ENCODE measurements around the gene PTPRU.

Gene PTPRU

GRCh38 chr1:29315262-29315661 lies 78.9 kb downstream of the PTPRU start:
- no peak overlapping the region for H3K27ac ChIP-seq (ENCODE audit: low read depth, low read length)
- no peaks in the 10 kb centered on the region for H3K36me3 ChIP-seq (ENCODE audit: insufficient read depth, low read length)
- H3K4me1 ChIP-seq (ENCODE audit: insufficient read depth, low read length) = no peaks in the 10 kb centered on the region
- H3K4me3 ChIP-seq (ENCODE audit: low read depth in 1 of 2, low read length in 2 of 2) = no peak overlapping the region
- H3K9ac ChIP-seq (ENCODE audit: low read length) = no peak overlapping the region
- H3K27me3 ChIP-seq (ENCODE audit: control insufficient read depth in 1 of 2, insufficient read depth in 2 of 2, low read length in 2 of 2) = no peaks in the 10 kb centered on the region
- H3K9me3 ChIP-seq (ENCODE audit: low read length) = no peaks in the 10 kb centered on the region

GRCh38 chr1:29315876-29316275 lies 79.6 kb downstream of the PTPRU start:
- Histone ChIP-seq H3K9ac (ENCODE audit: low read length) (no peak overlapping the region), H3K4me1 (ENCODE audit: insufficient read depth, low read length) (no peaks in the 10 kb centered on the region), H3K36me3 (ENCODE audit: insufficient read depth, low read length) (no peaks in the 10 kb centered on the region), H3K27me3 (ENCODE audit: control insufficient read depth in 1 of 2, insufficient read depth in 2 of 2, low read length in 2 of 2) (no peaks in the 10 kb centered on the region), H3K4me3 (ENCODE audit: low read depth in 1 of 2, low read length in 2 of 2) (no peak overlapping the region), H3K27ac (ENCODE audit: low read depth, low read length) (no peak overlapping the region), H3K9me3 (ENCODE audit: low read length) (no peaks in the 10 kb centered on the region)

DNA sequence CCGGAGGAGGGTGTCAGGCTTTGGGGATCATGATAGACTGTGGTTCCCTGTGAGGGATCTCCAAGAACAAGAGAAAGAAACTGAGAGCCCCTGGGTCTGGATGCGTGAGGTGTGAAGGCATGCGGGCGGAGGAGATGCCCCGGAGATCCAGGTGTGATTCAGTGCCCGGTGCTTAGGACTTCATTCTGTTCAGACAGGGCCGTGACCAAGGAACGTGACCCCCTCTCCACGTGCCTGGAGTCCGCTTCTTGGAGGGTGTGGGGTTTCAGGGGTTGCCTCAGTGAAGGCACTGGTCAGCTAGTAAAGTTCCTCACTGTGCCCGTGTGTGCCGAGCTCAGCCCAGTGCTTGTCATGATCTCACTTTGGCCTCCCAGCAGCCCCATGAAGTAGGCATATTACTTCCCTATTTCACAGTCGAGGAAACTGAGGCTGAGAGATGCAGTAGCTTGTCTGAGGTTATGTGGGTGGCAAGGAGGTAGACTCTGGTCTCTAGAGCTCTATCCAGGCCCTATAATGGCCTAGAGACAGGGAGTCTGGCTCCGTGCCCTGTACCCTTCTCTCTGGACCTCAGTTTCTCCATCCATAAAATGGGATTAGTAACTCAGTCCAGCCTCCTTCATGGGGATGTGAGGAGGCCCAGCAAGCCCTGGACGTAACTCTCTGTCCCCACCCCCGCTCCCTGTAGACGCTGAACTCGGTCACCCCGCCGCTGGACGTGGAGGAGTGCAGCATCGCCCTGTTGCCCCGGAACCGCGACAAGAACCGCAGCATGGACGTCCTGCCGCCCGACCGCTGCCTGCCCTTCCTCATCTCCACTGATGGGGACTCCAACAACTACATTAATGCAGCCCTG lies 81.0 kb downstream of the PTPRU start:
- H3K4me1 ChIP-seq (ENCODE audit: insufficient read depth, low read length) = no peaks in the 10 kb centered on the region
- no peak overlapping the region for H3K27ac ChIP-seq (ENCODE audit: low read depth, low read length)
- H3K27me3 ChIP-seq (ENCODE audit: control insufficient read depth in 1 of 2, insufficient read depth in 2 of 2, low read length in 2 of 2) = no peaks in the 10 kb centered on the region
- no peaks in the 10 kb centered on the region for H3K36me3 ChIP-seq (ENCODE audit: insufficient read depth, low read length)
- H3K4me3 ChIP-seq (ENCODE audit: low read depth in 1 of 2, low read length in 2 of 2) = no peak overlapping the region
- H3K9ac ChIP-seq (ENCODE audit: low read length) = no peak overlapping the region
- H3K9me3 ChIP-seq (ENCODE audit: low read length) = no peaks in the 10 kb centered on the region

- H3K9me3 ChIP-seq (ENCODE audit: low read length) = no peaks in the 10 kb centered on the region
- H3K4me1 ChIP-seq (ENCODE audit: insufficient read depth, low read length) = no peaks in the 10 kb centered on the region
- H3K36me3 ChIP-seq (ENCODE audit: insufficient read depth, low read length) = no peaks in the 10 kb centered on the region
- H3K4me3 ChIP-seq (ENCODE audit: low read depth in 1 of 2, low read length in 2 of 2) = no peak overlapping the region
- H3K27me3 ChIP-seq (ENCODE audit: control insufficient read depth in 1 of 2, insufficient read depth in 2 of 2, low read length in 2 of 2) = no peaks in the 10 kb centered on the region
- H3K27ac ChIP-seq (ENCODE audit: low read depth, low read length) = no peak overlapping the region
- H3K9ac ChIP-seq (ENCODE audit: low read length) = no peak overlapping the region
These were observed 81.7 kb downstream of the PTPRU start for GRCh38 chr1:29317916-29318530.

GRCh38 chr1:29318724-29319123 lies 82.4 kb downstream of the PTPRU start:
- no peaks in the 10 kb centered on the region for H3K36me3 ChIP-seq (ENCODE audit: insufficient read depth, low read length)
- no peak overlapping the region for H3K27ac ChIP-seq (ENCODE audit: low read depth, low read length)
- H3K9me3 ChIP-seq (ENCODE audit: low read length) = no peaks in the 10 kb centered on the region
- no peaks in the 10 kb centered on the region for H3K4me1 ChIP-seq (ENCODE audit: insufficient read depth, low read length)
- H3K4me3 ChIP-seq (ENCODE audit: low read depth in 1 of 2, low read length in 2 of 2) = no peak overlapping the region
- no peaks in the 10 kb centered on the region for H3K27me3 ChIP-seq (ENCODE audit: control insufficient read depth in 1 of 2, insufficient read depth in 2 of 2, low read length in 2 of 2)
- H3K9ac ChIP-seq (ENCODE audit: low read length) = no peak overlapping the region

DNA sequence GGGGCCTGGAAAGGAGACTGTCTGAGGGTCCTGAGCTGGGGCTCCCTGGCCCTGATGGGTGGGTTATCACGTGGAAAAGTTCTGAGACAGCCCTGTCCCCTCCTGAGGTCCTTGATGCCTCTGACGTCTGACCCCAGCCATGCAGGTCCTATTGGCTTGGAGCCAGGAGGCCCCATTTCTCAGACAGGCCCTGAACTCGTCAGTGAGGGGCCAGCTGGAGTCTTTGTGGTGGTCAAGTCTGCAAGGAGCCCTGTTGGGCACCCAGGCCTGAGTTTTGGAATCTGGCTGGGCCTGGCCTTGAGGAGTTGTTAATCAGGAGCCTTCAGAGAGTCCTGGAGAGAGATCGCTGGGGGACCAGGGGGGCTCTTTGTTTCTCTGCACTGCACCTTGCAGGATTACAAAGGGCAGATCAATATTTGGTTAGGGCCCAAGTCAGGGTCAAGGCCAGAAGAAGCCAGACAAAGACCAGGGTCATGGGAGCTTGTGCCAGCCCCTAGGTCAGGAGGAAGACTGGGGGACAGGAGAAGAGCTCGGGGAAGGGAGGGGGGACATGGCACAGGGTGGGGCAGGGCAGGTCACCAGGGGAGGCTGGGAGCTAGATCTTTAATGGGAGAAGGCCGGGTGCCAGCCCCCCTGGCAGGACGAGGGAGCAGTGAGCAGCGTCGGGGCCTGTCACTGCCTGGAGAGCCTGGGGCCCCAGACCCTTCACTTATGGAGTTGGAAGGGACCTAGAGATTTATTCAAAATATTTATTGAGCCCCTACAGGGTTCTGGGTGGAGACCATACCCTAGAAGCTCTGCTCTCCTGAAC lies 83.2 kb downstream of the PTPRU start:
- no peak overlapping the region for H3K4me3 ChIP-seq (ENCODE audit: low read depth in 1 of 2, low read length in 2 of 2)
- no peaks in the 10 kb centered on the region for H3K4me1 ChIP-seq (ENCODE audit: insufficient read depth, low read length)
- no peak overlapping the region for H3K9ac ChIP-seq (ENCODE audit: low read length)
- no peaks in the 10 kb centered on the region for H3K9me3 ChIP-seq (ENCODE audit: low read length)
- no peaks in the 10 kb centered on the region for H3K36me3 ChIP-seq (ENCODE audit: insufficient read depth, low read length)
- no peak overlapping the region for H3K27ac ChIP-seq (ENCODE audit: low read depth, low read length)
- H3K27me3 ChIP-seq (ENCODE audit: control insufficient read depth in 1 of 2, insufficient read depth in 2 of 2, low read length in 2 of 2) = no peaks in the 10 kb centered on the region

- H3K4me3 ChIP-seq (ENCODE audit: low read depth in 1 of 2, low read length in 2 of 2) = no peak overlapping the region
These were observed 84.0 kb downstream of the PTPRU start for GRCh38 chr1:29320156-29320940.

DNA sequence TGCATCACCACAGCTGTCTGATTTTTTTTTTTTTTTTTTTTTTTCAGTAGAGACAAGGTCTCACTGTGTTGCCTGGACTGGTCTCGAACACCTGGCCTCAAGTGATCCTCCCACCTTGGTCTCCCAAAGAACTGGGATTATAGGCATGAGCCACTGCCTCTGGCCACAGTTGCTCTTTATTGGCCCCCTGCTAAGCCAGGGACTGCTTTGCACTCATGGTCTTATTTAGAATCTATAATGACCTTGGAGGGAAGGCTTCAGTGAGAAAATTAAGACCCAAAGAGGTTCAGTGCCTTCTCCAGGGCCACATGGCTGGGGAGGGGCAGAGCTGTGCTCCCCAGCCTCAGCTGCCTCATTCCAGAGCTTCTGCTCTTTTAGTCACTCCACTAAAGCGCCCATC lies 84.9 kb downstream of the PTPRU start:
- H3K27ac ChIP-seq (ENCODE audit: low read depth, low read length) = no peak overlapping the region
- no peak overlapping the region for H3K4me3 ChIP-seq (ENCODE audit: low read depth in 1 of 2, low read length in 2 of 2)
- H3K4me1 ChIP-seq (ENCODE audit: insufficient read depth, low read length) = no peaks in the 10 kb centered on the region
- H3K9me3 ChIP-seq (ENCODE audit: low read length) = no peaks in the 10 kb centered on the region
- no peaks in the 10 kb centered on the region for H3K27me3 ChIP-seq (ENCODE audit: control insufficient read depth in 1 of 2, insufficient read depth in 2 of 2, low read length in 2 of 2)
- no peak overlapping the region for H3K9ac ChIP-seq (ENCODE audit: low read length)
- no peaks in the 10 kb centered on the region for H3K36me3 ChIP-seq (ENCODE audit: insufficient read depth, low read length)

More at GRCh38 chr1:29320156-29320940, 84.0 kb downstream of the PTPRU start:
- Histone ChIP-seq H3K27ac (ENCODE audit: low read depth, low read length) (no peak overlapping the region), H3K4me1 (ENCODE audit: insufficient read depth, low read length) (no peaks in the 10 kb centered on the region), H3K36me3 (ENCODE audit: insufficient read depth, low read length) (no peaks in the 10 kb centered on the region), H3K9ac (ENCODE audit: low read length) (no peak overlapping the region), H3K9me3 (ENCODE audit: low read length) (no peaks in the 10 kb centered on the region), H3K27me3 (ENCODE audit: control insufficient read depth in 1 of 2, insufficient read depth in 2 of 2, low read length in 2 of 2) (no peaks in the 10 kb centered on the region)

GRCh38 chr1:29322147-29322694 lies 85.9 kb downstream of the PTPRU start:
- H3K27ac ChIP-seq (ENCODE audit: low read depth, low read length) = no peak overlapping the region
- H3K4me1 ChIP-seq (ENCODE audit: insufficient read depth, low read length) = no peaks in the 10 kb centered on the region
- H3K9me3 ChIP-seq (ENCODE audit: low read length) = no peaks in the 10 kb centered on the region
- H3K27me3 ChIP-seq (ENCODE audit: control insufficient read depth in 1 of 2, insufficient read depth in 2 of 2, low read length in 2 of 2) = no peaks in the 10 kb centered on the region
- H3K9ac ChIP-seq (ENCODE audit: low read length) = no peak overlapping the region
- H3K36me3 ChIP-seq (ENCODE audit: insufficient read depth, low read length) = no peaks in the 10 kb centered on the region
- H3K4me3 ChIP-seq (ENCODE audit: low read depth in 1 of 2, low read length in 2 of 2) = no peak overlapping the region

DNA sequence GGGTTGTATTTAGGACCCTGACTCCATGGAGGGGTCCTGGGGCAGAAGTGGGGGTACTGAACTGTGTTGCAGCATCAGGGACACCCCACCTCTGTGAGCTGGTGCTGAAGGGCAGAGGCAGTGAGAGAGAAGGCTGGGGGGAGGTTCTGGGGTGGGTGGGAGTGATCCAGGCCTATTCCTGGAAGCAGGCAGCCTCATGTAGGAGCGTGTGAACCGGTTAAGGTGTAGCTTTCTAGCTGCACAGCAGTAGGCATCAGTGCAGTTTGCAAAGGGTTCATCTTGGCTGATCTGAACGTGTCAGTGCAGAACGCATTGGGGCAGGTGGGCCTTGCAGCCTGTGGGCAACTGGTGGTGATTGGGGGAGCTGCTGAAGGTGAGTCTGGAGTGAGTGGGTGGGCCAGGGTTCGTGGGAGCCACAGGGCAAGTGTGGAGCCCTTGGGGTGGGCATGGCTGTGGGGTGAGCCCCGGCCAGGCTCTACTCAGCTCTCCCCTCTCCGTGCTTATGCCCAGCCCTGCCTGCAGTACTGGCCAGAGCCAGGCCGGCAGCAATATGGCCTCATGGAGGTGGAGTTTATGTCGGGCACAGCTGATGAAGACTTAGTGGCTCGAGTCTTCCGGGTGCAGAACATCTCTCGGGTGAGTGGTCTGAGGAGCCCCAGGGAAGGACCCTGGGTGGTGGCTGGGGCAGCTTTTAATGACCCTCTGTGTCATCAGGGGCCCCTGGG lies 86.7 kb downstream of the PTPRU start:
- Histone ChIP-seq H3K27me3 (ENCODE audit: control insufficient read depth in 1 of 2, insufficient read depth in 2 of 2, low read length in 2 of 2) (no peaks in the 10 kb centered on the region), H3K9ac (ENCODE audit: low read length) (no peak overlapping the region), H3K9me3 (ENCODE audit: low read length) (no peaks in the 10 kb centered on the region), H3K4me1 (ENCODE audit: insufficient read depth, low read length) (no peaks in the 10 kb centered on the region), H3K27ac (ENCODE audit: low read depth, low read length) (no peak overlapping the region), H3K4me3 (ENCODE audit: low read depth in 1 of 2, low read length in 2 of 2) (no peak overlapping the region), H3K36me3 (ENCODE audit: insufficient read depth, low read length) (no peaks in the 10 kb centered on the region)
